ENCODE results near the gene MIAT. TPM values are rescaled to one million over a fixed set of nuclear protein-coding genes. Genes with fewer than 3 reads are reported as not detected.

The MIAT gene
- total RNA-seq, 1 experiment from 2014 or later: 0.49 TPM

DNA sequence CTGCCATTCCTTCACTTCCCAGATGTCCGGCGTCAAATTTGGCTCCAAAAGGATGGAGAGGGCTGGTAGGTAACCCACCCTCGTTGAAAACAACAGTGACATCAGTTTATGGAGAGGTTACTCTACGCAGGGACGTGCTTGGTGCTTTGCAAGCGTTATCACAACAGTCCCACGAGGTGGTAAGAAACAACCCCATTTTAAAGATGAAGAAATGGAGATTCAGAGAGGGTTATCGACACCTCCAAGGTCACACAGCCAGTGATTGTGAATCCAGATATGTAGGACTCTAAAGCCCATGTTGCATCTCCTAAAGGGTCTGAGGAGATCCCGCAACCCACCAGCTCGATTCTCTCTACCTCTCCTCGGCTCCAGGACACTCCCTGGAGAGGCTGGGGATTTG is 773 bp downstream of the MIAT start:
- ChIA-PET POLR2A (no interaction called here), CTCF (no interaction called here)
- no peak for DNase-seq (ENCODE audit: unreplicated experiment)
- H3K27me3 Mint-ChIP-seq (ENCODE audit: insufficient read depth, unreplicated experiment): peaks cover 31% of the 10 kb centered on the region
- peaks cover 11% of the 10 kb centered on the region for H3K4me1 Mint-ChIP-seq (ENCODE audit: insufficient read depth, unreplicated experiment)
- peak overlapping the region; percentile 3 for H3K27ac Mint-ChIP-seq (ENCODE audit: low read depth, unreplicated experiment)
- H3K9me3 Mint-ChIP-seq (ENCODE audit: unreplicated experiment): no peaks in the 10 kb centered on the region
- intact Hi-C loops (cut with micrococcal nuclease): no loop called here
- H3K4me3 Mint-ChIP-seq (ENCODE audit: unreplicated experiment): peak overlapping the region; percentile 42
- no TSS peak for BruUV-seq (replicated peaks)
- H3K36me3 Mint-ChIP-seq (ENCODE audit: insufficient read depth, unreplicated experiment): no peaks in the 10 kb centered on the region
- TF ChIP-seq, protein P1, sequence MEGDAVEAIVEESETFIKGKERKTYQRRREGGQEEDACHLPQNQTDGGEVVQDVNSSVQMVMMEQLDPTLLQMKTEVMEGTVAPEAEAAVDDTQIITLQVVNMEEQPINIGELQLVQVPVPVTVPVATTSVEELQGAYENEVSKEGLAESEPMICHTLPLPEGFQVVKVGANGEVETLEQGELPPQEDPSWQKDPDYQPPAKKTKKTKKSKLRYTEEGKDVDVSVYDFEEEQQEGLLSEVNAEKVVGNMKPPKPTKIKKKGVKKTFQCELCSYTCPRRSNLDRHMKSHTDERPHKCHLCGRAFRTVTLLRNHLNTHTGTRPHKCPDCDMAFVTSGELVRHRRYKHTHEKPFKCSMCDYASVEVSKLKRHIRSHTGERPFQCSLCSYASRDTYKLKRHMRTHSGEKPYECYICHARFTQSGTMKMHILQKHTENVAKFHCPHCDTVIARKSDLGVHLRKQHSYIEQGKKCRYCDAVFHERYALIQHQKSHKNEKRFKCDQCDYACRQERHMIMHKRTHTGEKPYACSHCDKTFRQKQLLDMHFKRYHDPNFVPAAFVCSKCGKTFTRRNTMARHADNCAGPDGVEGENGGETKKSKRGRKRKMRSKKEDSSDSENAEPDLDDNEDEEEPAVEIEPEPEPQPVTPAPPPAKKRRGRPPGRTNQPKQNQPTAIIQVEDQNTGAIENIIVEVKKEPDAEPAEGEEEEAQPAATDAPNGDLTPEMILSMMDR (IDR thresholded peaks at IDR 0.05; ENCODE audit: unreplicated experiment): no peak

DNA sequence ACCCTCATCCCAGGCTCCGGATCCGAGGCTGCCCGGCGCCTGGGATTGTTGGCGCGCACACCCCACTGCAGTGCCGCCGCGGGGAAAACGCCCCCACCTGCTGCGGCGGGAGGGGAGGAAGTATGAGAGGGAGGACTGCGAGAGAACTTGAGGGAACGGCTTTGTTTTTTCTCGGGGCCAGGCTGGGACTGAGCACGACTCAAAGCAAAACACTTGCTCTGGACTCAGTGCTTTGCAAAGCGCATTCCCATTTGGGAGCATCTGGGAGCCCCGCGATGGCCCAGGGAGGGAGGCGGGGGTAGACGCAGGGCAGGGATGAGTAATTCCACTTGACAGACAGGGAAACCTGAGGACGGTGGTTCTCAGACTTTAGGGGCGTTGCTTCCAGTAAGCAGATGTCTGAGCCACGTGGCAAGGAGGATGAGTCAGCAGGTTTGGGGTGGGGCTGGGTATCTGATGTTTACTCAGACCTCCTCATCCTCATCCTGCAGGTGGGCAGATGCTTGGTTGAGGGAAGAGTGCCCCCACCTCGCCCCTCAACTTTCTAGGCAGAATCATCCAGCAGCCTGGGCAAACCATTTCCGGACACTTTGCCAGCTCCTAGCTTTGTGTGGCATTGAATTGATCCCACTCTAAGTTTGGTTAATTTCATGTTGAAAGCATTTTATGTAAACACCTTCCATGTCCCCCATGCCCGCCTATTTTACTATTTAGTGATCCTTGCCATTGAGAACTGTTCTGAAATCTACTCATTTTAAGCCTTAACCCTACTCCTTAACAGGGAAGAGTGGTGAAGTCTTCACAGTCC is 1.5 kb downstream of the MIAT start:
- Mint-ChIP-seq H3K27ac (ENCODE audit: low read depth, unreplicated experiment) (peak overlapping the region; percentile 3), H3K27me3 (ENCODE audit: insufficient read depth, unreplicated experiment) (peaks cover 24% of the 10 kb centered on the region), H3K4me1 (ENCODE audit: insufficient read depth, unreplicated experiment) (peaks cover 11% of the 10 kb centered on the region), H3K4me3 (ENCODE audit: unreplicated experiment) (peak overlapping the region; percentile 42), H3K9me3 (ENCODE audit: unreplicated experiment) (no peaks in the 10 kb centered on the region), H3K36me3 (ENCODE audit: insufficient read depth, unreplicated experiment) (no peaks in the 10 kb centered on the region)
- DNase-seq (ENCODE audit: unreplicated experiment): peak; percentile 95
- ChIA-PET POLR2A (interaction anchor here (1.0 kb wide), 1 partner anchor 13 kb away, joined by 3 read pairs; no protein-coding TSS in a partner anchor), CTCF (interaction anchor here (0.6 kb wide), 1 partner anchor 660 kb away, joined by 4 read pairs; no protein-coding TSS in a partner anchor)
- TF ChIP-seq, protein P1 (IDR thresholded peaks at IDR 0.05; ENCODE audit: unreplicated experiment): no peak
- no TSS peak for BruUV-seq (replicated peaks)
- intact Hi-C loops (cut with micrococcal nuclease): no loop called here

DNA sequence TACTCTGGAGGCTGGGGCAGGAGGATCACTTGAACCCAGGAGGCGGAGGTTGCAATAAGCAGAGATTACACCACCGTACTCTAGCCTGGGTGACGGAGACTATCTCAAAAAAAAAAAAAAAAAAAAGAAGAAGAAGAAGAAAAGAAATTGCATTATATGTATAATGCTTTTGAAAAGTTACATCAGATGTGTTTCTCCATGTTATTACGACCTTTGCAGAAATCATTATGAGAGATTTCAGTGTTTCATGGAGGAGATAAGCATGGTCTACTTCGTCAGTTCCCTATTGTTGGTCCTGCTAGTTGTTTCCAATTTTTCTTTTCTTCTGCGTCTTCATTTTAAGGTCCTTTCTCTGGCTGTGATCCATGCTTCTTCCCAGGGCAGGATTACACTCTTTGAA is 3.0 kb downstream of the MIAT start:
- intact Hi-C loops (cut with micrococcal nuclease): no loop called here
- no peak overlapping the region for H3K4me3 Mint-ChIP-seq (ENCODE audit: unreplicated experiment)
- no peaks in the 10 kb centered on the region for H3K36me3 Mint-ChIP-seq (ENCODE audit: insufficient read depth, unreplicated experiment)
- peaks cover 17% of the 10 kb centered on the region for H3K4me1 Mint-ChIP-seq (ENCODE audit: insufficient read depth, unreplicated experiment)
- peaks cover 16% of the 10 kb centered on the region for H3K27me3 Mint-ChIP-seq (ENCODE audit: insufficient read depth, unreplicated experiment)
- no peaks in the 10 kb centered on the region for H3K9me3 Mint-ChIP-seq (ENCODE audit: unreplicated experiment)
- no TSS peak for BruUV-seq (replicated peaks)
- TF ChIP-seq, protein P1 (IDR thresholded peaks at IDR 0.05; ENCODE audit: unreplicated experiment): no peak
- no peak overlapping the region for H3K27ac Mint-ChIP-seq (ENCODE audit: low read depth, unreplicated experiment)
- CTCF ChIA-PET: interaction anchor here (0.6 kb wide), 1 partner anchor 16 kb away, joined by 3 read pairs; no protein-coding TSS in a partner anchor
- no peak for DNase-seq (ENCODE audit: unreplicated experiment)
- POLR2A ChIA-PET: interaction anchor here (0.7 kb wide), 1 partner anchor 181 kb away, joined by 4 read pairs; no protein-coding TSS in a partner anchor

DNA sequence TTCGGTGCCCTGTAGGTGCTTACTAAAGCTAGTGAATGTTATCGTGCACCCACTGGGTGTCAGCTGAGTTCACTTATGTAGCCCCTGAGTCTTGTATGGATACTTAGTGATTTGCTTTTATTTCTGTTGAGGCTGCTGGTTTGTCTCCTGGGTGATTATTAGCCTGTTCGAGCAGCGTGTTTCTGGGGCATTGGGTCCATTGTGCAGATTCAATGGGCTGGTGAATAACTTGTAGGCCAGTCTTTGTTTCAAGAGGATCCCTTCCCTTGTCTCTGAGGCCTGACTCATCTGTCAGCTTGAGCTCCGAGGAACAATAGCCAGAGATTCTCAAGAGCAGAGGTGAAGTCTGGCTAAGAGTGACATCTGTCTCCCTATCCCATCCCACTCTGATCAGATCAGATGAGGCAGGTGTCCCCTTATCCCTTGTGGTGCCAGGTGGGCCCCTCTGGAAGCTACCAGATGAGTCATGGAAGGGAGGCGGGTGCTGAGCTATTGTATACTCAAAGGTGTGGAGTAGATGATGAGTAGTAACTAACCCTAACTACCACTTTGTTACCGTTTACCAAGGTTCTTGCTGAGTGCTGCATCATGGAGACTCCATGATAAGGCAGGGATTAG is 3.7 kb downstream of the MIAT start:
- Mint-ChIP-seq H3K36me3 (ENCODE audit: insufficient read depth, unreplicated experiment) (no peaks in the 10 kb centered on the region), H3K27me3 (ENCODE audit: insufficient read depth, unreplicated experiment) (peaks cover 16% of the 10 kb centered on the region), H3K27ac (ENCODE audit: low read depth, unreplicated experiment) (no peak overlapping the region), H3K4me1 (ENCODE audit: insufficient read depth, unreplicated experiment) (peaks cover 17% of the 10 kb centered on the region), H3K9me3 (ENCODE audit: unreplicated experiment) (no peaks in the 10 kb centered on the region), H3K4me3 (ENCODE audit: unreplicated experiment) (no peak overlapping the region)
- no peak for DNase-seq (ENCODE audit: unreplicated experiment)
- TF ChIP-seq, protein P1 (IDR thresholded peaks at IDR 0.05; ENCODE audit: unreplicated experiment): no peak
- BruUV-seq (replicated peaks): no TSS peak
- CTCF ChIA-PET: interaction anchor here (0.6 to 2.4 kb wide), 4 partner anchors 13 to 296 kb away, joined by 3 to 9 read pairs (median 3); no protein-coding TSS in a partner anchor
- intact Hi-C loops (cut with micrococcal nuclease): no loop called here
- POLR2A ChIA-PET: no interaction called here

Data from MCF 10A (cell line).